ENCODE data around the gene TIAM1. TPM values are rescaled to one million over a fixed set of nuclear protein-coding genes. Genes with fewer than 3 reads are reported as not detected.

The TIAM1 gene
- total RNA-seq, 1 donor from 2014 or later = 6.6 TPM

GRCh38 chr21:31278511-31279130 is 65.4 kb downstream of the TIAM1 start:
- DNase-seq (ENCODE audit: low spot score) = no peak
- H3K4me1 Mint-ChIP-seq (ENCODE audit: low read depth) = peaks cover 23% of the 10 kb centered on the region
- no peak for TF ChIP-seq CTCF (IDR thresholded peaks at IDR 0.05)
- H3K27me3 Mint-ChIP-seq (ENCODE audit: low read depth) = no peaks in the 10 kb centered on the region
- no peak overlapping the region for H3K4me3 Mint-ChIP-seq (ENCODE audit: unreplicated experiment)
- H3K27ac Mint-ChIP-seq (ENCODE audit: unreplicated experiment) = no peak overlapping the region
- no peaks in the 10 kb centered on the region for H3K36me3 Mint-ChIP-seq (ENCODE audit: low read depth)
- H3K9me3 Mint-ChIP-seq (ENCODE audit: low read depth) = no peaks in the 10 kb centered on the region

GRCh38 chr21:31276663-31277062 is 67.4 kb downstream of the TIAM1 start:
- DNase-seq (ENCODE audit: low spot score) = no peak
- no peaks in the 10 kb centered on the region for H3K9me3 Mint-ChIP-seq (ENCODE audit: low read depth)
- TF ChIP-seq CTCF (IDR thresholded peaks at IDR 0.05) = no peak
- H3K27me3 Mint-ChIP-seq (ENCODE audit: low read depth) = no peaks in the 10 kb centered on the region
- H3K27ac Mint-ChIP-seq (ENCODE audit: unreplicated experiment) = no peak overlapping the region
- no peak overlapping the region for H3K4me3 Mint-ChIP-seq (ENCODE audit: unreplicated experiment)
- H3K4me1 Mint-ChIP-seq (ENCODE audit: low read depth) = peaks cover 3% of the 10 kb centered on the region
- peaks cover 2% of the 10 kb centered on the region for H3K36me3 Mint-ChIP-seq (ENCODE audit: low read depth)

GRCh38 chr21:31275901-31276300 is 68.2 kb downstream of the TIAM1 start:
- H3K4me1 Mint-ChIP-seq (ENCODE audit: low read depth) = no peaks in the 10 kb centered on the region
- DNase-seq (ENCODE audit: low spot score) = no peak
- no peak overlapping the region for H3K27ac Mint-ChIP-seq (ENCODE audit: unreplicated experiment)
- H3K9me3 Mint-ChIP-seq (ENCODE audit: low read depth) = no peaks in the 10 kb centered on the region
- TF ChIP-seq CTCF (IDR thresholded peaks at IDR 0.05) = no peak
- no peak overlapping the region for H3K4me3 Mint-ChIP-seq (ENCODE audit: unreplicated experiment)
- peaks cover 2% of the 10 kb centered on the region for H3K36me3 Mint-ChIP-seq (ENCODE audit: low read depth)
- H3K27me3 Mint-ChIP-seq (ENCODE audit: low read depth) = no peaks in the 10 kb centered on the region

DNA sequence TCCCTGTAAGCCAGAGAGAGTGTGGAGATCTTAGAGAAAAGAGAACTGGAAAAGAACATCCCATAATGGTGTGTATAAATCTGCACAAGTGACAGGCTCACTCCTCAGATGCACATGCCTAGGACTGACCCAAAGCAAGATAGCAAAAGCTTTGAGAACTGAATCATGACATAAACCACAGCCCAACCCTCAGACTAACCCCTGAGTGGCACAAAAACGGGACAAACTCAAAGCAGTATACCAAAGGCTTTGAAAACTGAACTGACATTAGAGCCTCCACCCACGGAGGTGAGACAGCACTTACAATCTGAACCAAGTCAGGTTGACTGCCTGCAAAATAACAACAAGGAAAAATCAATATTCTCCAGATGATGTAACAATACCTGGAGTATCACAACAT is 70.8 kb downstream of the TIAM1 start:
- Mint-ChIP-seq H3K36me3 (ENCODE audit: low read depth) (peaks cover 2% of the 10 kb centered on the region), H3K4me1 (ENCODE audit: low read depth) (no peaks in the 10 kb centered on the region), H3K4me3 (ENCODE audit: unreplicated experiment) (no peak overlapping the region), H3K9me3 (ENCODE audit: low read depth) (no peaks in the 10 kb centered on the region), H3K27ac (ENCODE audit: unreplicated experiment) (no peak overlapping the region), H3K27me3 (ENCODE audit: low read depth) (no peaks in the 10 kb centered on the region)
- TF ChIP-seq CTCF (IDR thresholded peaks at IDR 0.05) = no peak
- no peak for DNase-seq (ENCODE audit: low spot score)

DNA sequence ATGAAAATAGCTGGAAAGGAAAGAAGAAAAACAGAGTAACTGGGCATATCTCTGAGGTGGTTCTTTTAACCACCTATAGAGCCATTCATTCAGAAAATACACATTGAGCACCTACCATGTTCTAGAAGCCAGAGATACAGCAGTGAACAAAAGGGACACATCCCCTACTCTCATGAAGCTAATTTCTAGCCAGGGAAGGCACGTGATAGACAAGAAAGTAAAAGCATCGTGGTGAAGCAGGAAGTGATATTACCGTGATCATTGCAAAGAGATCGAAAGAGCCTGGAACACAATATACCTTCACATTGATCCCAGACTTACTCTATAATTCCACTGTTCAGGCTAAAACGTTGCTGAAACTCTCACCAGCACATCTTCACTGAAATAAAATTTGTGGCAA is 76.0 kb downstream of the TIAM1 start:
- H3K9me3 Mint-ChIP-seq (ENCODE audit: low read depth) = no peaks in the 10 kb centered on the region
- DNase-seq (ENCODE audit: low spot score) = no peak
- H3K27ac Mint-ChIP-seq (ENCODE audit: unreplicated experiment) = no peak overlapping the region
- TF ChIP-seq CTCF (IDR thresholded peaks at IDR 0.05) = no peak
- no peaks in the 10 kb centered on the region for H3K4me1 Mint-ChIP-seq (ENCODE audit: low read depth)
- no peaks in the 10 kb centered on the region for H3K27me3 Mint-ChIP-seq (ENCODE audit: low read depth)
- no peak overlapping the region for H3K4me3 Mint-ChIP-seq (ENCODE audit: unreplicated experiment)
- no peaks in the 10 kb centered on the region for H3K36me3 Mint-ChIP-seq (ENCODE audit: low read depth)
